Hindlimb muscle (tissue), 1 donor: ENCODE data around the gene VPS26A. TPM values are rescaled to one million over a fixed set of nuclear protein-coding genes. Genes with fewer than 3 reads are reported as not detected.

Source experiments
- DNase-seq: peaks from one replicate; pipeline ENCODE4 v3.0.0-alpha.2; 2013
- polyA plus RNA-seq: library from polyadenylated mRNA; unstranded; fragments of 120-200 nt; gene quantifications from one replicate; pipeline ENCODE4 v1.2.1, GENCODE V29; 2013; ENCODE audit not compliant: insufficient read length

The VPS26A gene
- 35.4 TPM for polyA plus RNA-seq

- peak; percentile 99 for DNase-seq
Measured at GRCh38 chr10:69123747-69124562, at the start of gene VPS26A. Gene VPS26A (plus strand): TSS chr10:69124178. CDS start chr10:69124278, 100 bp downstream.

- no peak for DNase-seq
Measured at GRCh38 chr10:69074532-69074931, 49.4 kb upstream of the VPS26A start.

- DNase-seq, result no peak
Measured at GRCh38 chr10:69075431-69075830, 48.5 kb upstream of the VPS26A start.

GRCh38 chr10:69078311-69078710, 45.7 kb upstream of the VPS26A start:
- DNase-seq, result no peak

- DNase-seq, result no peak
Measured at GRCh38 chr10:69080226-69080625, 43.8 kb upstream of the VPS26A start.

DNA sequence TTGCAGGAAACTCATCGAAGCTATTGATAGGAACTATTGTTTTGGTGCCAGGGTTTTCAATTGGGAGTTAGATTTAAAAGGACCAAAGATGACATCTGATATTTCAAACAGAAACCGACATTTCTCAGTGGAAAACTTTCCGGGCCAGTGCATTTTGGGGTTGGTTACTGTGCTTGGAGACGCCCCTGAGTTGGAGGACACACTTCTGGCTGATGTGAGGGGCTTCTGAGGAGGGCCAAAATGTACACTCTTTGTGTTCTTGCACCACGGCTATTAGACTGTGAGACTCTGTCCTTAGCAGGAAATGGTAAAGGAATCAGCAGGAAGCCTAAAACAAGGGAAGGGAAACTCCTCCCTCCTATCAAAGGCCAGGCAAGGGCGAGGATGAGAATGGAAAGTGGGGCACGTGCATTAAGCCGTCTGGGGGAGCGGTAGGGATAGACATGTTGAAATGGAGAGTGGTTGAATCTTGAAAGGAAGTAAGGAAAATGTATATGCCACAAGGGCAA, 37.9 kb upstream of the VPS26A start:
- no peak for DNase-seq

DNA sequence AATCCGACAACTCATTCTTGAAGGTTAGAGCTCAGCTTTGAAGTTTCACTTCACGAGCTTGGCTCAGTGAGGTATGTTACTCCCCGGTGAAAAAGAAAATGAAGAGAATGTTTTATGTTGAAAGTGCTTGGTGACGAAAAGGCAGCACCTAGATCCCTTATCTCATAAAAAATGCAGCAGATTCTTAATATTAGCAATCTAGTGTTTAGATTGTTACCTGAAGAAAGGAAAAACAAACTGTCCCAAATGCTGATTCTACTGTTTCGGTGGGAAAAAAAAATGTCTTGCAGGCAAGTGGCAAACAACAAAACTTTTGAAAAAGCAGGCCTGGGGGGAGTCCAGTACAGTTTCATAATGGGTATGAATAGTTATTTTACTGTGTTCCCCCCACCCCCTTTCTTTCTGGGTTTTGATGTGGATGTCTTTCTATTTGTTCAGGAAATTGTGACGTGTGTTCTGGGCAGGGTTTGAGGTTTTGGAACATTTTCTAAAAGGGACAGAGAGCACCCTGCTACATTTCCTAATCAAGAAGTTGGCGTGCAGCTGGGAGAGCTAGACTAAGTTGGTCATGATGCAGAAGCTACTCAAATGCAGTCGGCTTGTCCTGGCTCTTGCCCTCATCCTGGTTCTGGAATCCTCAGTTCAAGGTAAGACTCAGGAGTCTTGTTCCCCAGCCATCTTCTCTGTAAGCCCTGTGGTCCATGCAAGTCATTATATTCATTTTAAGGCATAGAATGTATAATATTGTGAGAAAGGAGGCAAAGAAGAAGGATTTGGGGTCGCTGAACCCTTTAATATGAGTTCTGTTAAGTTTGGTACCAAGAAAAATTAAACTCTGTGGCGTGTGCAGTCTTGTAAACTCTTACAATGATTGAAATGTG, 36.1 kb upstream of the VPS26A start, which contains the start of gene SRGN:
Gene SRGN (plus strand): TSS at position 514 of the 881 bp plus-strand sequence. CDS start 55 bp downstream, at position 569.
- DNase-seq, result peak; percentile 55

DNA sequence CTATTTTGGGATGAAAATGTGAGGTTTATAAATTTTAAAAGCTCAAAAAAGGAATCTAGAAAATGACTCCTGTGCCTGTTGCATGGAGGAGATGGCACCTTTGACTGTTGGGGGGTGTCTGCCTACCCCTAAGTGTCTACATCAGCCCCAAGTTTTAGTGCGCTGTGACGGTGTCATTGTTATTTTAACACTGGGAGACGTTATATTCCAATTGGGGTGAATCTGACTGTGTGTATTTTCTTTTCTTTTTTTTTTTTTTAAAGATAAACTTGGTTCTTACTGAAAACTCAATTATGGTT, 35.6 kb upstream of the VPS26A start:
- no peak for DNase-seq

DNA sequence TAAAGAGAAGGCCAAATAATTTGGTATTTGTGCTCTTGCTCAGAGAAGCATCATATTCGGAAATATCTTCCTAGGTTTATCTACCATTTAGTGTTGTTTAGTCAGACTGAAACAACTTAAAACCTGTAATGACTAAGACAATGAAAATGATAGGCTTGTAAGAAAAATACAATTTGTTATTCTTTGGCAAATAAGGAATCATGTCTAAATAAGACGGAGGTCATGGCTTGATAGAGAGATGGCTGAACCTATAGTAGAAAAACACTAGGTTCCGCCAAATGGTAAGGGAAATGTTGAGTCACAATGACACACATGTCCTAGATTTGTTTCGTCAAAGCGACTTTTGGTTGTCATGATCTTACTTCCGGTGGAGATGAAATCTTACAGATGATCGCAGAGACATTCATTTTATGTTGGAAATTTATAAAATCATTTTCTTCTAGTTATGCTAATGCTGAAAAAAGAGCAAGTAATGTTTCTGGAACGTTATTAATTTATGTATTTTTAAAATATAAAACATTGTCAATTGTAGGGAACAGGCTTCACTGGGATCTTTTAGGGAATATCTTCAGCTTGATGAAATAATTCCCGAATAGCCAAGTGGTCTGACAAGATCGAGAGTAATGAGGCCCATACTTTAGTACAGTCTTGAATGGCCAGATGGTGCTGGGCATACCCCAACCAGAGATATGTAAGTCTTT, 35.0 kb upstream of the VPS26A start:
- no peak for DNase-seq

- DNase-seq, result no peak
Measured at GRCh38 chr10:69089638-69090599, 34.1 kb upstream of the VPS26A start.

- DNase-seq, result no peak
Measured at GRCh38 chr10:69090685-69091084, 33.3 kb upstream of the VPS26A start.

GRCh38 chr10:69091143-69091651, 32.8 kb upstream of the VPS26A start:
- DNase-seq, result no peak

DNA sequence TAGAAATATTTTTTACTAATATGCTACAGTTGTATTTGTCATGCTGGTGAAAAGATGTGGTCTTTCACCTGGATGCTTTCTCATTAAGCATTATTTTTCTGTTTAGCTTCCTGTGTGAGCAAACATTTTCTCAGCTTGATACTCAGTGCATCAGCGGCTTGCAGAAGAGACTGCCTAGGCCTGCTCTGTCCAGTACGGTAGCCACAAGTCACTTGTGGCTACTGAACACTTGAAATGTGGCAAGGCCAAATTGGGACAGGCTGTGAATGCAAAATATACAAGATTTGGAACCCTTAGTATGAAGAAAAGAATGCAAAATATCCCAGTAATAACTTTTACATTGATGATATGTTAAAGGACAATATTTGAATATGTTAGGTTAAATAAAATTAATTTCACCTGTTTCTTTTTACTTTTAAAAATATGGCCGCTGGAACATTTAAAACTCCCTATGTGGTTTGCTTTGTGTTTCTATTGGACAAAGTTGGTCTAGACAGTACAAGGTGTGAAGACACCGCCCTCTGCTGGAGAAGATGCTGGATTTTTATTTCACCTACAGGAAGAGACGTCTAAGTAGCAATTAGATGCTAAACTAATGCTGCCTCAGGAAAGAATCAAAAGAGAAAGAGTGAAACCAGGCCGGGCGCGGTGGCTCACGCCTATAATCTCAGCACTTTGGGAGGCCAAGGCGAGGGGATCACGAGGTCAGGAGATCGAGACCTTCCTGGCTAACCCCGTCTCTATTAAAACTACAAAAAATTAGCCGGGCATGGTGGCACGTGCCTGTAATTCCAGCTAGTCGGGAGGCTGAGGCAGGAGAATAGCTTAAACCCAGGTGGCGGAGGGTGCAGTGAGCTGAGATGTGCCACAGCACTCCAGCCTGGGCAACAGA, 30.8 kb upstream of the VPS26A start:
- DNase-seq, result peak; percentile 66

DNA sequence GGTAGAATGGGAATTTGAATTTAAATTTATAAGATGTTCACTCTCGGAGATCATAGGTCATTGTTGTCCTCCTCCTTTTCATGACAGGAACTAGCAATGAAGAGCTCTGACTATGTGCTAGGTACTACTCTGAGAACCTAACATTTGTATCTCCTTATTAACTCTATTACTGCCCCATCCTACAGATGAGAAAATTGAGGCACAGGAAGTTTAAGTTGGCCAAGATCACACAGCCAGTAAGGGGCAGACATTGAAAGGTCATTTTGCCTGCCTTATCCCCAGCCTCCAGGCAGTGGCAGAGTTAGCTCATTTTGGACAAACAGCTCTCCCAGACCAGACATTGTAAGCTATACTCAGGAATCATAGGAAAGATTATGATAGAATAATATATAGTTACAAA, 30.0 kb upstream of the VPS26A start:
- no peak for DNase-seq

DNA sequence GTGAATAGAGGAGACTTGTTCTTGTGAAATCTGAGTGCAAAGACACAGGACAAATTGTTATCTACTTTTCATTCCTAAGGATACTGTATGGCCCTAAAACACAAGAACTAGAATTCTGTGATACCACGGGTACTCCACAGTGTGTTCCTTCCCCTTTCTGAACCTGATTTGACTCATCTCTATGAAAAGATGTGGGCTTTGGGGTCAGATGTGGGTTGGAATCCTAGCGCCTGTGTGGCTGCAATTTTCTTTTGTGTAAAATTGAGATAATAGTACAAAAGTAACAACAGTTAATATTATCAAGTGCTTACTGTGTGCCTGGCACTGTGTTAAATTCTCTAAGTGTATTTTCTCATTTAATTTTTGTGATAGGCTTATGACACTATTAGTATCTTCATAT, 27.9 kb upstream of the VPS26A start:
- DNase-seq, result no peak

DNA sequence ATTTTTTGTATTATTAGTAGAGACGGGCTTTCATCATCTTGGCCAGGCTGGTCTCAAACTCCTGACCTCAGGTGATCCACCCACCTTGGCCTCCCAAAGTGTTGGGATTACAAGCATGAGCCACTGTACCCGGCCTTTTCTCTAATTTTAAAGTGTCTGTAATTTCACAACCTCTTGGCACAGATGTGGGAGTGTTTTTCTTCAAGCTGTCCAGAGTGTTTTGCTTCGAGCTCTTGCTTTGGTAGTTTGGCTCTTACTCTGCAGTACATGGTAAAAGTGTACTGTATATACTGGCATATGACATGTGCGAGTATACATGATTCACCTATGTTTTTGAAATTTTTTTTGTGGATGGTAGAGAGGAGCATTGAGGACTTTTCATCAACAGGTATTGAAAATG, 26.2 kb upstream of the VPS26A start:
- DNase-seq, result no peak

GRCh38 chr10:69100136-69100872, 23.7 kb upstream of the VPS26A start:
- DNase-seq, result no peak

DNA sequence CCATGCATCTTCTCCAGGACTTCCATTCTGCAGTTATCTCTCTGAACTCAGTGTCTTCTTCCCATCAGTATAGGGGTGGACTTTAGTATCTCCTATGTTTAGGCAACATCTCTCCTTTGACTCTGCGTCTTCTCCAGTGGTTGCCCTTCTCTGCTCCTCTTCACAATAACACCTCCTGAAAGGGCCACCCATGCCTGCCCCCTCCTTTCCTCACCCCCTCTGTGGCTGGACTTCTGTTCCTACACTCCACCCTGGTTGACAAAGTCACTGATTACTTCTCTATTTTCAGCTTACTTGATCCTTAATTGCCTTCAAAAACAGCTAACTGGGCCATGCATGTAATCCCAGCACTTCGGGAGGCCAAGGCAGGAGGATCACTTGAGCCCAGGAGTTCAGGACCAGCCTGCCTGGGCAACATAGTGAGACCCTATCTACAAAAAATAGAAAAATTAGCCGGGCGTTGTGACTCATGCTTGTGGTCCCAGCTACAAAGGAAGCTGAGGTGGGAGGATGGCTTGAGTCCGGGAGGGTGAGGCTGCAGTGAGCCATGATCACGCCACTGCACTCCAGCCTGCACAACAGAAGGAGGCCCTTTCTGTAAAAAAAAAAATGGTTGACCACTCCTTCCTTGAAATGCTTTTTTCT, 22.4 kb upstream of the VPS26A start:
- no peak for DNase-seq

DNA sequence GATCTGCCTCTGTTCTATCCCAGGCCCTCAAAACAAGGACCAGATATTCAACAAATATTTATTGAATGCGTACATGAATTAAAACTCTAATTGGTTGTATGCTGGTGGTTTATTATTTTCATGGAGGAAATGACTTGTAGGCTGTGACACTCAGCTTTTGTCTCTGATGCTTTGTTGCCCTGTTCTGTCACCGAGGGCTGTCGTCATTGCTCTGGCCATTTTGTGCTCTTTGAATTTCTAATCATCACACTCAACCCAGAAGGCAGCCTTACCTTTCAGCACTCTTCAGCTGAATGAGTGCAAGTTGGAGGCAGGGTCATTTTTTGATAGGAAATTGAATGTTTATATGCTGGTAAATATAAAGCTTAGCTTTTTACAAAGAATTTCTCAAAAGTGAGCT, 21.5 kb upstream of the VPS26A start:
- no peak for DNase-seq
